Measurements from ENCODE around the gene GFOD1. TPM values are rescaled to one million over a fixed set of nuclear protein-coding genes. Genes with fewer than 3 reads are reported as not detected.

GFOD1 gene
- total RNA-seq, 1 experiment from 2014 or later, result 8.8 TPM

- ChIA-PET POLR2A (ENCODE audit: low non-redundant PET) (no interaction called here), CTCF (no interaction called here)
- H3K4me1 ChIP-seq (ENCODE audit: insufficient read depth, low read length, poor library complexity, severe bottlenecking), result peaks cover 15% of the 10 kb centered on the region
- H3K27me3 ChIP-seq (replicated peaks; ENCODE audit: insufficient read depth, low read depth, low read length, poor library complexity), result no peaks in the 10 kb centered on the region
- intact Hi-C loops (cut with micrococcal nuclease; ENCODE audit: unreplicated experiment), result loop anchor here (5.0 kb wide), 1 partner anchor 64 kb away; no protein-coding TSS in a partner anchor
- no peaks in the 10 kb centered on the region for H3K36me3 ChIP-seq (ENCODE audit: insufficient read depth, low read length, poor library complexity, severe bottlenecking)
- TF ChIP-seq EZH2 (IDR thresholded peaks at IDR 0.05; ENCODE audit: borderline replicate concordance, low read depth, low read length, poor library complexity, severe bottlenecking), result no peak
- no peak for TF ChIP-seq CTCF (conservative IDR thresholded peaks at IDR 0.05; ENCODE audit: low read depth, low read length)
- no peak overlapping the region for H3K27ac ChIP-seq (ENCODE audit: low read depth, low read length, poor library complexity, severe bottlenecking)
- H3K9me3 ChIP-seq (ENCODE audit: low read depth, low read length, poor library complexity, severe bottlenecking), result no peaks in the 10 kb centered on the region
- no TSS peak for BruUV-seq (replicated peaks)
- H3K4me3 ChIP-seq (ENCODE audit: low read depth, low read length, poor library complexity, severe bottlenecking), result peak overlapping the region; percentile 69
- DNase-seq (ENCODE audit: low spot score), result peak; percentile 62
These were observed 1.4 kb downstream of the GFOD1 start for GRCh38 chr6:13485923-13486562.

GRCh38 chr6:13485303-13485702 is 2.1 kb downstream of the GFOD1 start:
- intact Hi-C loops (cut with micrococcal nuclease; ENCODE audit: unreplicated experiment), result loop anchor here (5.0 kb wide), 1 partner anchor 63 kb away; no protein-coding TSS in a partner anchor
- Histone ChIP-seq H3K4me1 (ENCODE audit: insufficient read depth, low read length, poor library complexity, severe bottlenecking) (peaks cover 15% of the 10 kb centered on the region), H3K9me3 (ENCODE audit: low read depth, low read length, poor library complexity, severe bottlenecking) (no peaks in the 10 kb centered on the region), H3K4me3 (ENCODE audit: low read depth, low read length, poor library complexity, severe bottlenecking) (peak overlapping the region; percentile 69), H3K27ac (ENCODE audit: low read depth, low read length, poor library complexity, severe bottlenecking) (no peak overlapping the region), H3K36me3 (ENCODE audit: insufficient read depth, low read length, poor library complexity, severe bottlenecking) (no peaks in the 10 kb centered on the region), H3K27me3 (replicated peaks; ENCODE audit: insufficient read depth, low read depth, low read length, poor library complexity) (no peaks in the 10 kb centered on the region)
- TF ChIP-seq CTCF (conservative IDR thresholded peaks at IDR 0.05; ENCODE audit: low read depth, low read length) (no peak), EZH2 (IDR thresholded peaks at IDR 0.05; ENCODE audit: borderline replicate concordance, low read depth, low read length, poor library complexity, severe bottlenecking) (no peak)
- ChIA-PET POLR2A (ENCODE audit: low non-redundant PET) (no interaction called here), CTCF (no interaction called here)
- TSS peak; percentile 57 for BruUV-seq (replicated peaks)
- no peak for DNase-seq (ENCODE audit: low spot score)

- ChIA-PET CTCF (no interaction called here), POLR2A (ENCODE audit: low non-redundant PET) (no interaction called here)
- peaks cover 15% of the 10 kb centered on the region for H3K4me1 ChIP-seq (ENCODE audit: insufficient read depth, low read length, poor library complexity, severe bottlenecking)
- H3K27me3 ChIP-seq (replicated peaks; ENCODE audit: insufficient read depth, low read depth, low read length, poor library complexity), result no peaks in the 10 kb centered on the region
- no peak overlapping the region for H3K4me3 ChIP-seq (ENCODE audit: low read depth, low read length, poor library complexity, severe bottlenecking)
- BruUV-seq (replicated peaks), result no TSS peak
- no peaks in the 10 kb centered on the region for H3K36me3 ChIP-seq (ENCODE audit: insufficient read depth, low read length, poor library complexity, severe bottlenecking)
- intact Hi-C loops (cut with micrococcal nuclease; ENCODE audit: unreplicated experiment), result loop anchor here (5.0 kb wide), 1 partner anchor 63 kb away; no protein-coding TSS in a partner anchor
- TF ChIP-seq EZH2 (IDR thresholded peaks at IDR 0.05; ENCODE audit: borderline replicate concordance, low read depth, low read length, poor library complexity, severe bottlenecking), result no peak
- TF ChIP-seq CTCF (conservative IDR thresholded peaks at IDR 0.05; ENCODE audit: low read depth, low read length), result no peak
- H3K27ac ChIP-seq (ENCODE audit: low read depth, low read length, poor library complexity, severe bottlenecking), result no peak overlapping the region
- H3K9me3 ChIP-seq (ENCODE audit: low read depth, low read length, poor library complexity, severe bottlenecking), result no peaks in the 10 kb centered on the region
- no peak for DNase-seq (ENCODE audit: low spot score)
These were observed 2.6 kb downstream of the GFOD1 start for GRCh38 chr6:13484827-13485226.
